ENCODE measurements around the gene ARMC9.

ARMC9 gene

GRCh38 chr2:231204146-231204545 is 5.7 kb downstream of the ARMC9 start:
- TF ChIP-seq CTCF (IDR thresholded peaks at IDR 0.05; ENCODE audit: insufficient read depth, missing control alignments): no peak
- DNase-seq (ENCODE audit: insufficient read length, low spot score): no peak
- no peak for FAIRE-seq

GRCh38 chr2:231204581-231204980 is 6.2 kb downstream of the ARMC9 start:
- DNase-seq (ENCODE audit: insufficient read length, low spot score) (no peak), FAIRE-seq (no peak)
- TF ChIP-seq CTCF (IDR thresholded peaks at IDR 0.05; ENCODE audit: insufficient read depth, missing control alignments): no peak

- DNase-seq (ENCODE audit: insufficient read length, low spot score) (no peak), FAIRE-seq (no peak)
- no peak for TF ChIP-seq CTCF (IDR thresholded peaks at IDR 0.05; ENCODE audit: insufficient read depth, missing control alignments)
These were observed 9.3 kb downstream of the ARMC9 start for GRCh38 chr2:231207734-231208133.

- DNase-seq (ENCODE audit: insufficient read length, low spot score) (no peak), FAIRE-seq (no peak)
- TF ChIP-seq CTCF (IDR thresholded peaks at IDR 0.05; ENCODE audit: insufficient read depth, missing control alignments): no peak
These were observed 12.4 kb downstream of the ARMC9 start for GRCh38 chr2:231210782-231211181.

- TF ChIP-seq CTCF (IDR thresholded peaks at IDR 0.05; ENCODE audit: insufficient read depth, missing control alignments): no peak
- DNase-seq (ENCODE audit: insufficient read length, low spot score): no peak
- no peak for FAIRE-seq
These were observed 13.1 kb downstream of the ARMC9 start for GRCh38 chr2:231211486-231211885.

GRCh38 chr2:231212329-231212845 is 14.0 kb downstream of the ARMC9 start:
- FAIRE-seq: no peak
- DNase-seq (ENCODE audit: insufficient read length, low spot score): no peak
- no peak for TF ChIP-seq CTCF (IDR thresholded peaks at IDR 0.05; ENCODE audit: insufficient read depth, missing control alignments)

- no peak for FAIRE-seq
These were observed 15.7 kb downstream of the ARMC9 start for GRCh38 chr2:231213931-231214642.

More at GRCh38 chr2:231213931-231214642, 15.7 kb downstream of the ARMC9 start:
- DNase-seq (ENCODE audit: insufficient read length, low spot score): no peak
- TF ChIP-seq CTCF (IDR thresholded peaks at IDR 0.05; ENCODE audit: insufficient read depth, missing control alignments): no peak

All from D721Med (cell line).